HepG2 (cell line): ENCODE results near the gene CSNK1D. TPM values are rescaled to one million over a fixed set of nuclear protein-coding genes. Genes with fewer than 3 reads are reported as not detected.

Source experiments
- CERS6 ChIP-seq: sonication (generic); formaldehyde crosslinking; IDR thresholded peaks from 2 replicates; pipeline ENCODE4 v1.5.0; 2020; ENCODE audit warnings: missing genetic modification reagents
- MLX ChIP-seq: IDR thresholded peaks from 2 replicates; pipeline ENCODE4 v1.6.1; 2016
- MTA1 ChIP-seq: sonication (generic); formaldehyde crosslinking; IDR thresholded peaks from 2 replicates; pipeline ENCODE4 v1.4.0; 2020; ENCODE audit warnings: missing genetic modification reagents, mild to moderate bottlenecking, borderline replicate concordance
- NFATC3 ChIP-seq: sonication (generic); formaldehyde crosslinking; IDR thresholded peaks from 2 replicates; pipeline ENCODE4 v1.5.1; 2020; ENCODE audit warnings: mild to moderate bottlenecking, missing genetic modification reagents
- POGK ChIP-seq: sonication (generic); formaldehyde crosslinking; conservative IDR thresholded peaks from 2 replicates; pipeline ENCODE4 v1.8.0; 2022; ENCODE audit warnings: mild to moderate bottlenecking, moderate library complexity, missing genetic modification reagents
- POLR2AphosphoS5 ChIP-seq: IDR thresholded peaks from 2 replicates; pipeline ENCODE4 v1.6.1; 2012; ENCODE audit warnings: low read depth, low read length
- PRMT3 ChIP-seq: sonication (generic); formaldehyde crosslinking; IDR thresholded peaks from 2 replicates; pipeline ENCODE4 v1.8.1; 2022; ENCODE audit warnings: low read depth, mild to moderate bottlenecking, moderate library complexity, missing genetic modification reagents, borderline replicate concordance
- SNAPC4 ChIP-seq: sonication (generic); formaldehyde crosslinking; IDR thresholded peaks from 2 replicates; pipeline ENCODE4 v1.4.0; 2020; ENCODE audit warnings: mild to moderate bottlenecking, missing genetic modification reagents
- SPEN ChIP-seq: sonication (generic); formaldehyde crosslinking; IDR thresholded peaks from 2 replicates; pipeline ENCODE4 v1.5.1; 2020; ENCODE audit warnings: low read depth, mild to moderate bottlenecking, missing genetic modification reagents
- TBP ChIP-seq: sonication (generic); formaldehyde crosslinking; IDR thresholded peaks from 2 replicates; pipeline ENCODE4 v1.5.0; 2020; ENCODE audit warnings: missing genetic modification reagents
- ZBTB38 ChIP-seq: sonication (generic); formaldehyde crosslinking; IDR thresholded peaks from 2 replicates; pipeline ENCODE4 v1.5.1; 2020; ENCODE audit warnings: mild to moderate bottlenecking, missing genetic modification reagents
- ZFP62 ChIP-seq: sonication (generic); formaldehyde crosslinking; IDR thresholded peaks from 2 replicates; pipeline ENCODE4 v1.4.0; 2020; ENCODE audit warnings: missing genetic modification reagents
- ZFYVE20 ChIP-seq: sonication (generic); formaldehyde crosslinking; IDR thresholded peaks from 2 replicates; pipeline ENCODE4 v1.8.0; 2023; ENCODE audit warnings: low read depth, mild to moderate bottlenecking, moderate library complexity, missing genetic modification reagents, borderline replicate concordance
- ZNF121 ChIP-seq: sonication (generic); formaldehyde crosslinking; IDR thresholded peaks from 2 replicates; pipeline ENCODE4 v1.5.0; 2020; ENCODE audit warnings: mild to moderate bottlenecking, missing genetic modification reagents
- ZNF230 ChIP-seq: sonication (generic); formaldehyde crosslinking; IDR thresholded peaks from 2 replicates; pipeline ENCODE4 v1.4.0; 2020; ENCODE audit warnings: mild to moderate bottlenecking, missing genetic modification reagents
- ZNF550 ChIP-seq: sonication (generic); formaldehyde crosslinking; IDR thresholded peaks from 2 replicates; pipeline ENCODE4 v1.4.0; 2020; ENCODE audit warnings: mild to moderate bottlenecking, missing genetic modification reagents, borderline replicate concordance
- ZNF556 ChIP-seq: sonication (generic); formaldehyde crosslinking; IDR thresholded peaks from 2 replicates; pipeline ENCODE4 v1.4.0; 2020; ENCODE audit warnings: mild to moderate bottlenecking, missing genetic modification reagents, borderline replicate concordance
- ZNF720 ChIP-seq: sonication (generic); formaldehyde crosslinking; IDR thresholded peaks from 2 replicates; pipeline ENCODE4 v1.4.0; 2020; ENCODE audit warnings: missing genetic modification reagents
- ZUFSP ChIP-seq: sonication (generic); formaldehyde crosslinking; IDR thresholded peaks from 2 replicates; pipeline ENCODE4 v1.9.0; 2021; ENCODE audit warnings: missing genetic modification reagents, mild to moderate bottlenecking, borderline replicate concordance
- polyA plus RNA-seq, 8 experiments: library from polyadenylated mRNA; depleted of rRNA in 3 of 8; stranded (reverse) in 7 of 8; unstranded in 1 of 8; fragments of >200 nt; fragmentation: Illumina TruSeq in 4 of 8; extraction: Trizol in 4 of 8; gene quantifications; 2 replicates each; pipeline versions ENCODE4 v1.2.1 to v1.2.3, GENCODE V29; 2011 to 2016; ENCODE audit warnings: low read depth in 4 of 8, missing spikeins in 1 of 8, mixed read lengths in 1 of 8; ENCODE audit not compliant: insufficient read depth in 1 of 8
- total RNA-seq, 5 experiments: library from RNA; depleted of rRNA; stranded (reverse); fragments of >200 nt; fragmentation: Illumina TruSeq; extraction: Trizol; gene quantifications; 2 replicates each; pipeline ENCODE4 v1.2.3, GENCODE V29; 2016; ENCODE audit warnings: low read depth in 1 of 5

CSNK1D gene
- total and polyA plus RNA-seq, 2 of the 13 experiments (the other 11 are each of a cell fraction or from before 2014, with no cell fraction given), result 31.5 to 128 TPM

- TF ChIP-seq ZNF230 (CRISPR knock-in tag) (no peak), ZNF550 (CRISPR knock-in tag) (no peak), ZUFSP (CRISPR knock-in tag) (no peak), ZNF720 (CRISPR knock-in tag) (no peak), POGK (CRISPR knock-in tag) (0 out of 2 replicates have a peak, but pooled peaks have one; percentile 1), ZFP62 (CRISPR knock-in tag) (no peak), SNAPC4 (no peak), CERS6 (CRISPR knock-in tag) (no peak), PRMT3 (CRISPR knock-in tag) (peak; percentile 94), ZBTB38 (CRISPR knock-in tag) (no peak), SPEN (CRISPR knock-in tag) (no peak), NFATC3 (CRISPR knock-in tag) (no peak; the same call in 1 of the 2 replicates), ZFYVE20 (no peak), TBP (CRISPR knock-in tag) (no peak), MLX (CRISPR knock-in tag) (no peak), MTA1 (no peak; the same call in 1 of the 2 replicates), ZNF556 (CRISPR knock-in tag) (no peak), ZNF121 (CRISPR knock-in tag) (no peak), POLR2AphosphoS5 (peak; percentile 91)
Observed at GRCh38 chr17:82228842-82229697, 44.4 kb downstream of the CSNK1D start, which contains the start of gene SLC16A3 (continued).
